Mesendoderm (in vitro differentiated cells): ENCODE data around the gene KCNAB3.

ENCODE experiments used
- DNase-seq: peaks from one replicate; pipeline ENCODE4 v3.0.0; 2013
- H2AK5ac ChIP-seq: 2 replicates; pipeline ENCODE4 v1.6.1; 2013; ENCODE audit warnings: low read length, inconsistent platforms
- H2BK120ac ChIP-seq: 2 replicates; pipeline ENCODE4 v1.6.1; 2013; ENCODE audit warnings: low read depth, mild to moderate bottlenecking, low read length, moderate library complexity, mixed read lengths
- H2BK15ac ChIP-seq: replicated peaks from 2 replicates; pipeline ENCODE4 v1.6.1; 2013; ENCODE audit warnings: low read depth, mild to moderate bottlenecking, moderate library complexity
- H2BK5ac ChIP-seq: 2 replicates; pipeline ENCODE4 v1.6.1; 2013; ENCODE audit warnings: low read length, inconsistent platforms
- H3K18ac ChIP-seq: 2 replicates; pipeline ENCODE4 v1.6.1; 2013; ENCODE audit warnings: mild to moderate bottlenecking, low read length, mixed read lengths
- H3K23ac ChIP-seq: one replicate; pipeline ENCODE4 v1.6.1; 2013; ENCODE audit warnings: low read length
- H3K27ac ChIP-seq: 2 replicates; pipeline ENCODE4 v1.5.1; 2013; ENCODE audit warnings: low read depth, mild to moderate bottlenecking, inconsistent platforms, low read length, moderate library complexity
- H3K27me3 ChIP-seq: 2 replicates; pipeline ENCODE4 v1.6.1; 2013; ENCODE audit warnings: low read length, control low read depth, mild to moderate bottlenecking, inconsistent platforms; ENCODE audit not compliant: insufficient read depth, poor library complexity
- H3K36me3 ChIP-seq: 2 replicates; pipeline ENCODE4 v1.6.1; 2013; ENCODE audit warnings: low read length, inconsistent platforms; ENCODE audit not compliant: control insufficient read depth, insufficient read depth
- H3K4ac ChIP-seq: one replicate; pipeline ENCODE4 v1.6.1; 2013; ENCODE audit warnings: low read depth, mild to moderate bottlenecking, low read length, moderate library complexity
- H3K4me1 ChIP-seq: 2 replicates; pipeline ENCODE4 v1.6.1; 2013; ENCODE audit warnings: low read depth, low read length, inconsistent platforms; ENCODE audit not compliant: control insufficient read depth
- H3K4me2 ChIP-seq: 2 replicates; pipeline ENCODE4 v1.6.1; 2013; ENCODE audit warnings: low read length
- H3K4me3 ChIP-seq: 2 replicates; pipeline ENCODE4 v1.5.1; 2013; ENCODE audit warnings: mild to moderate bottlenecking, low read length
- H3K56ac ChIP-seq: one replicate; pipeline ENCODE4 v1.6.1; 2013; ENCODE audit warnings: low read length
- H3K79me1 ChIP-seq: 2 replicates; pipeline ENCODE4 v1.6.1; 2013; ENCODE audit warnings: low read length, inconsistent platforms
- H3K79me2 ChIP-seq: 2 replicates; pipeline ENCODE4 v1.6.1; 2013; ENCODE audit warnings: mild to moderate bottlenecking, low read length; ENCODE audit not compliant: control insufficient read depth, insufficient read depth
- H3K9ac ChIP-seq: 2 replicates; pipeline ENCODE4 v1.6.1; 2013; ENCODE audit warnings: low read length, inconsistent platforms
- H4K5ac ChIP-seq: one replicate; pipeline ENCODE4 v1.6.1; 2013; ENCODE audit warnings: low read length
- H4K8ac ChIP-seq: one replicate; pipeline ENCODE4 v1.6.1; 2013; ENCODE audit warnings: low read depth, mild to moderate bottlenecking, control low read depth, low read length, moderate library complexity
- WGBS: extraction: QIAGEN DNeasy Blood & Tissue Kit; methylation state at CpG from one replicate; pipeline ENCODE4 v1.1.7; 2013; ENCODE audit warnings: low lambda C conversion rate, missing lambda C conversion rate; ENCODE audit not compliant: insufficient coverage; ENCODE audit errors: extremely low coverage; 5-methylcytosine and 5-hydroxymethylcytosine counted together

KCNAB3 gene

GRCh38 chr17:7930841-7931631 is 1.4 kb upstream of the KCNAB3 start:
- no peak overlapping the region for H3K27ac ChIP-seq
- H3K4me1 ChIP-seq, result peaks cover 5% of the 10 kb centered on the region
- WGBS, result no CpG with 5 or more reads among the region's 20 CpGs
- no peak overlapping the region for H3K23ac ChIP-seq
- no peak overlapping the region for H3K4ac ChIP-seq
- no peak overlapping the region for H2BK5ac ChIP-seq
- peak overlapping the region; percentile 90 for H3K56ac ChIP-seq
- H4K5ac ChIP-seq, result no peak overlapping the region
- peak overlapping the region; percentile 77 for H3K9ac ChIP-seq
- peaks cover 9% of the 10 kb centered on the region for H3K79me1 ChIP-seq
- no peak overlapping the region for H2AK5ac ChIP-seq
- H3K4me2 ChIP-seq, result peak overlapping the region; percentile 89
- H2BK15ac ChIP-seq, result no peak overlapping the region
- DNase-seq, result no peak
- no peak overlapping the region for H4K8ac ChIP-seq
- peaks cover 2% of the 10 kb centered on the region for H3K79me2 ChIP-seq
- peaks cover 11% of the 10 kb centered on the region for H3K27me3 ChIP-seq
- no peak overlapping the region for H3K18ac ChIP-seq
- peak overlapping the region; percentile 72 for H3K4me3 ChIP-seq
- H2BK120ac ChIP-seq, result no peak overlapping the region
- H3K36me3 ChIP-seq, result no peaks in the 10 kb centered on the region

GRCh38 chr17:7927596-7927995 is 2.1 kb downstream of the KCNAB3 start:
- H3K4ac ChIP-seq, result no peak overlapping the region
- peaks cover 2% of the 10 kb centered on the region for H3K79me1 ChIP-seq
- no peaks in the 10 kb centered on the region for H3K79me2 ChIP-seq
- no peak overlapping the region for H3K4me3 ChIP-seq
- no peaks in the 10 kb centered on the region for H3K36me3 ChIP-seq
- H2AK5ac ChIP-seq, result no peak overlapping the region
- no CpG with 5 or more reads among the region's 3 CpGs for WGBS
- H3K4me2 ChIP-seq, result no peak overlapping the region
- no peak overlapping the region for H2BK120ac ChIP-seq
- no peak overlapping the region for H2BK5ac ChIP-seq
- H3K18ac ChIP-seq, result no peak overlapping the region
- peaks cover 2% of the 10 kb centered on the region for H3K4me1 ChIP-seq
- no peak overlapping the region for H3K56ac ChIP-seq
- no peak overlapping the region for H3K23ac ChIP-seq
- peaks cover 17% of the 10 kb centered on the region for H3K27me3 ChIP-seq
- H4K8ac ChIP-seq, result no peak overlapping the region
- DNase-seq, result peak; percentile 55
- no peak overlapping the region for H3K27ac ChIP-seq
- H2BK15ac ChIP-seq, result no peak overlapping the region
- H4K5ac ChIP-seq, result no peak overlapping the region
- H3K9ac ChIP-seq, result no peak overlapping the region

- peak; percentile 87 for DNase-seq
- H3K4me2 ChIP-seq, result peak overlapping the region; percentile 67
- H3K27ac ChIP-seq, result no peak overlapping the region
- H3K4me3 ChIP-seq, result no peak overlapping the region
- H3K4ac ChIP-seq, result no peak overlapping the region
- peak overlapping the region; percentile 64 for H3K9ac ChIP-seq
- no peak overlapping the region for H4K8ac ChIP-seq
- no peaks in the 10 kb centered on the region for H3K79me2 ChIP-seq
- no CpG with 5 or more reads among the region's 45 CpGs for WGBS
- no peak overlapping the region for H2BK5ac ChIP-seq
- no peak overlapping the region for H2BK15ac ChIP-seq
- no peaks in the 10 kb centered on the region for H3K36me3 ChIP-seq
- H3K23ac ChIP-seq, result no peak overlapping the region
- H3K4me1 ChIP-seq, result peaks cover 4% of the 10 kb centered on the region
- H2AK5ac ChIP-seq, result no peak overlapping the region
- no peak overlapping the region for H2BK120ac ChIP-seq
- H4K5ac ChIP-seq, result no peak overlapping the region
- peak overlapping the region; percentile 83 for H3K56ac ChIP-seq
- H3K27me3 ChIP-seq, result peaks cover 14% of the 10 kb centered on the region
- no peak overlapping the region for H3K18ac ChIP-seq
- H3K79me1 ChIP-seq, result no peaks in the 10 kb centered on the region
These were observed 6.6 kb downstream of the KCNAB3 start for GRCh38 chr17:7922845-7923628.

- Histone ChIP-seq H3K23ac (no peak overlapping the region), H4K8ac (no peak overlapping the region), H3K4me3 (no peak overlapping the region), H3K4ac (no peak overlapping the region), H4K5ac (no peak overlapping the region), H3K79me1 (no peaks in the 10 kb centered on the region), H3K18ac (no peak overlapping the region), H3K27ac (no peak overlapping the region), H2BK5ac (no peak overlapping the region), H3K27me3 (peaks cover 13% of the 10 kb centered on the region), H2BK120ac (no peak overlapping the region), H3K36me3 (no peaks in the 10 kb centered on the region), H2AK5ac (no peak overlapping the region), H2BK15ac (no peak overlapping the region), H3K79me2 (no peaks in the 10 kb centered on the region), H3K56ac (peak overlapping the region; percentile 83), H3K4me2 (peak overlapping the region; percentile 67), H3K4me1 (peaks cover 4% of the 10 kb centered on the region), H3K9ac (peak overlapping the region; percentile 64)
- WGBS, result no CpG with 5 or more reads among the region's 16 CpGs
- no peak for DNase-seq
These were observed 7.3 kb downstream of the KCNAB3 start for GRCh38 chr17:7922269-7922844.

- no peaks in the 10 kb centered on the region for H3K4me1 ChIP-seq
- no peak overlapping the region for H2BK5ac ChIP-seq
- H3K56ac ChIP-seq, result no peak overlapping the region
- no peaks in the 10 kb centered on the region for H3K79me1 ChIP-seq
- no CpG with 5 or more reads among the region's 2 CpGs for WGBS
- no peak overlapping the region for H3K23ac ChIP-seq
- no peak overlapping the region for H3K4ac ChIP-seq
- no peak overlapping the region for H3K9ac ChIP-seq
- H4K5ac ChIP-seq, result no peak overlapping the region
- DNase-seq, result no peak
- no peak overlapping the region for H3K4me2 ChIP-seq
- H3K36me3 ChIP-seq, result no peaks in the 10 kb centered on the region
- no peak overlapping the region for H2BK120ac ChIP-seq
- no peak overlapping the region for H2AK5ac ChIP-seq
- no peak overlapping the region for H2BK15ac ChIP-seq
- H3K27ac ChIP-seq, result no peak overlapping the region
- no peak overlapping the region for H3K4me3 ChIP-seq
- no peak overlapping the region for H4K8ac ChIP-seq
- no peaks in the 10 kb centered on the region for H3K79me2 ChIP-seq
- H3K27me3 ChIP-seq, result peaks cover 12% of the 10 kb centered on the region
- H3K18ac ChIP-seq, result no peak overlapping the region
These were observed 12.8 kb downstream of the KCNAB3 start for GRCh38 chr17:7916808-7917207.
